Activated naive CD4-positive, alpha-beta T cell (primary cell): ENCODE results near the gene COMMD1.
"Not testable (repeated sequence)": the region's sequence is repeated elsewhere in the genome, so short reads cannot be mapped to it uniquely, and the experiment has no call there.

Experiments used
- DNase-seq, 4 experiments: peaks; one replicate each; lab custom pipeline; 2025; lab: John Stamatoyannopoulos, UW

The COMMD1 gene

DNA sequence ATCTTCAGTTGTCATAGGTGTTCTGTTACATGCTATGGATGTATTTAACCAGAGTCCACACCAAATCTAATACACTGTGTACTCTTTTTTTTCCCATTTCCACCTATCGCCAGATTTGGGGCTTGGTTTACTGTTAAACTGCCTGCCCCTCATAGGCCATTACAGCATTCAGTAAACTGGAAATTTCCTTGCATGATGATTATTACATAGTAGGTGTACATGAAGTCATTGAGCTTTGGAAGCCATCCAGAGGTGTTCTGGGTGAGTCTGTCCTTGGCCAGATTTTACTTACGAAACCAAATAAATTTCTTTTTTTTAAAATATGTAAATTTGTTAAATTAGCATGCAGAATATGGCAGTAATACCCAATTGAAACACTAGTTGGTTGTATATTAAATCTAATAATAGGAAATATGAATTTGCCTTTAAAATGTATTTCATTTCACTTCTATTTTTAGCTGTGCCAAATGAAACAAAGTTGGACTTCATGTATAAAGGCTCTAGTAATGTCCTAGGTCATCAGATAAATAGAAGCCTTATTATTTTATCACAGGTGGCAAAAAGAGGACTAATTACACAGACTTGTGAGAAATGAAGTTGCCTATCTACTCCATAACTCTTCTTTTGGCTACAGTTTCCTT, 60.7 kb downstream of the COMMD1 start:
- DNase-seq, result no peak

DNA sequence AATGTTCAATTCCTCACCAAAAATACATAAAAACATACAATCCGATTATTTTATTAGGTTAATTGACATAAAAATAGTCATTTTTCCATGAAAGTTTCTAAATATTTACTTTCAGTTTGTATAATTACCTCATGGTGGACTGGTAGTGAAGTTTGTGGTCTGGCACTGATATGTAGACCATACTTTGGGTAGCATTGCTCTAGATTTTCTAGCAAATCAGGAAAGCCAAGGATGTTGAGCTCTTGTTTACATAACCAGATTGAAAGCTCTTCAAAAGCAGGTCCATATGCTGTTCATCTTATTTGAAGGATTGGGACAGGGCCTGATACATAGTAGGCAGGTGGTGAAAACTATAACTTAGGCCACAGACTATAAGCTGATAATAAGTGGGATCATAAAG, 61.8 kb downstream of the COMMD1 start:
- DNase-seq, result no peak

DNA sequence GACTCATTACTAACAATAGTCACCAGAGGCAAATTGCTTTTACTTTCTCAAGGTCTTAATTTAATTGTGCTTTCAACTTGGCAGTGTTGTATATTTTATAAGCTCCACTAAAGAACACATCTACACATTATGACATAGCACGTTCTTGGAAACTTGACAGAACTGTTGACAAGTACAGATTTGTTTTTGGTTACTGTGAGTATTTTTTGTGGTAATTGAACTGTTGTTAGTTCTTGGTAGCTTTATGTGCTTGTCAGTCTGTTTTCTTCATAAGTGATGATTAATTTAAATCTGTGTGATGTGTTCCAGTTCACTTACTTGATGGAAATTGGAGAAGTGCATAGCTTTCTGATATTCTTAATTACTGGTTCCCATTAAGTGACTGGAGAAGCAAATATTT, 63.9 kb downstream of the COMMD1 start:
- no peak for DNase-seq

DNA sequence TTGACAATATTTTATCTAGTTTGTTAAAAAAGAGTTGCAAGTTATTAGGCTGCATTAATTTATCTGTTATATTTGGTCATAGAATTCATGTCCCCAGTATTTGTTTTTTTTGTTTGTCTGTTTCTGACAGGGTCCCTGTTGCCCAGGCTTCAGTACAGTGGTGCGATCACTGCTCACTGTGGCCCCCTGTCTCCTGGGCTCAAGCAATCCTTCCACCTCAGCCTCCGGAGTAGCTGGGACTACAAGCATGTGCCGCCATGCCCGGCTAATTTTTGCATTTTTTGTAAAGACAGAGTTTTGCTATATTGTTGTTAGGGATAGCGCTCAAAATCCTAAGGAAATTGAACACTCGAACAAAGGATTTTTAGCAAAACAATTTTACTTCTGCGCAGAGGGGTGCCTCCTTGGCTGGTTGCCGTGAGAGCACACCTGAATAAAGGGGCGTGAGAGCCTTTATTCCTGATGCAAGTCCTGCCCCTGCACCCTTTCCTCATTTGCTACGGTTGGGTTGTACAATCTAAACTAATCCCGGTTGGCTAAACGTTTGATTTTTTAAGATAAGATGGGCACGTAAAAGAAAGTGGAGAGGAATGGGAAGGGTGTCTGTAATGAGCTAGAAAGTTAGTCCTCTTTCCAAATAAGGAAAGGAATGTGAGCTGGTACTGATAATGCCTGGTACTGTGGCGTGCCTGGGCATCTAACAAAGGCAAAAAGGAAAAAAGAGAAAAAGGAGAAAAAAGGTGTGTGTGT, 65.5 kb downstream of the COMMD1 start:
- DNase-seq, result no peak

DNA sequence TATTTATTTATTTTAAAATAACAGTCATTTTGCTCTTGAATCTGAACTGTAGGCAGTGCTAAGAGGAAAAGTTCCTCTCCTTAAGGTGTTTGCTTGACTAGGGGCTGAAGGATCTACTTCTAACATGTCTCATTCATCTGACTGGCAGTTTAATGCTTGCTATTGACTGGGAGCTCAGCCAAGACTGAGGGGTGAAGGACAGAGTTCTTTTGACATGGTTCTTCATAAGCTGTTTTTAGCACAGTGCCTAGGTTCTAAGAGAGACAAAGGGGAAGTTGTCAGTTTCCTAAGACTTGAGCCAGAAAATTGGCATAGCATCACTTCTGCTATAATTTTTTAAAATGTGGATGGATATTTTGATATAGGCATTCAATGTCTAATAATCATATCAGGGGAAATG, 73.0 kb downstream of the COMMD1 start:
- no peak for DNase-seq

DNA sequence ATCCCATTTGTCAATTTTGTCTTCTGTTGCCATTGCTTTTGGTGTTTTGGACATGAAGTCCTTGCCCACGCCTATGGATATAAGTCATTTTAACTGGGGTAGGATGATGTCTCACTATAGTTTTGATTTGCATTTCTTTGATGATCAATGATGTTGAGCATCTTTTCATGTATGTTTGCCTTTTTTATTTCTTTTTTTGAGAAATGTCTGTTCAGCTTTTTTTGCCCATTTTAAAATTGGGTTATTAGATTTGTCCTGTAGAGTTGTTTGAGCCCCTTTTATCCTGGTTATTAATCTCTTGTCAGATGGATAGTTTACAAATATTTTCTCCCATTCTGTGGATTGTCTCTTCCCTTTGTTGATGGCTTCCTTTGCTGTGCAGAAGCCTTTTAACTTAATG, 75.3 kb downstream of the COMMD1 start:
- no peak for DNase-seq

DNA sequence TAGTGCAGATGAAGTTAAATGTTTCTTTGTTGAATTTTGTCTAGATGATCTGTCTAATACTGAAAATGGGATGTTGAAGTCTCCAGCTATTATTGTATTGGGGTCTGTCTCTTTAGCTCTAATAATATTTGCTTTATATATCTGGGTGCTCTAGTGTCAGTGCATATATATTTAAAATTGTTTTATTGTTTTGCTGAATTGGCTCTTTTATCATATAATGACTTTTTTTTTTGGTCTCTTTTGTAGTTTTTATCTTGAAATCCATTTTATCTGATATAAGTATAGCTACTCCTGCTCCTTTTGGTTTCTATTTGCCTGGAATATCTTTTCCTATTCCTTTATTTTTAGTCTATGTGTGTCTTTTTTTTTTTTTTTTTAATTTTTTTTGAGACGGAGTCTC, 79.2 kb downstream of the COMMD1 start:
- DNase-seq, result no peak

DNA sequence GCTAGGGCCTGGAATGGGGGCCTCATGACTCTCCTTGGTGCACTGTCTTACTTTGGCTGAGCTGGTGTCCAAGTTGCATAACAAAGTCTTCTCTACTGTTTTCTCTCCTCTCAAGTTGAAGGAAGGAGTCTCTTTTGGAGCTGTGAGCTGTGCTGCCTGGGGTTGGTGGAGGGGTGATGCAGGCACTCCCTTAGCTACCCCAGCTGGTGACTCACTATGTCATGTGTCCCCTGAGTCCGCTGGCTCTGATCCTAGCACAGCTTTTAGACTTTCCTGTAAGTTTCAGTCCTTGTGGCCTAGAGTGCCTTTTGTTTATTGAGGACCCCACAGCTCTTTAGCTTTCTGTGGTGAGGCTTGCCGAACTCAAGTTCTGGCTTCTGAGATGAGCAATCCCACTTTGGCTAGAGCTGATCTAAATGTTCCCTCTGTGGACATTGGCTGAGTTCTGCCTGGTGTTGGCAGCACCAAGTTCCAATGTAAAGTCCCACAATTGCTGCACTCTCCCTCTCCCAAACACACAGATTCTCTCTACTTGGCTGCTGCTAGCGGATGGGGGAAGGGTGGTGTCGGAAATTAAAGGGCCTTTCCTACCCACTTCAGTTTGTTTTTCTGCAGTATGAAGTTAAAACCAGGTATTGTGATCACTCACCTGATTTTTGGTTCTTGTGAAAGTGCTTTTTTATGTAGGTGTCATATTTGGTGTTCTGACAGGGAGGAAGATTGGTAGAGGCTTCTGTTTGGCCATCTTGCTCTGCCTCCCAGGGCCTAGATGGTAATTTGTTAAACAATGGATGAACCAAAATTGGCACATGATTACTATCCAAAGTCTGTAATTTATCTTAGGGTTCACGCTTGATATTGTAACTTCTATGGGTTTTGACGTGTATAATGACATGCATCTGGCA, 83.2 kb downstream of the COMMD1 start:
- DNase-seq, result no peak

DNA sequence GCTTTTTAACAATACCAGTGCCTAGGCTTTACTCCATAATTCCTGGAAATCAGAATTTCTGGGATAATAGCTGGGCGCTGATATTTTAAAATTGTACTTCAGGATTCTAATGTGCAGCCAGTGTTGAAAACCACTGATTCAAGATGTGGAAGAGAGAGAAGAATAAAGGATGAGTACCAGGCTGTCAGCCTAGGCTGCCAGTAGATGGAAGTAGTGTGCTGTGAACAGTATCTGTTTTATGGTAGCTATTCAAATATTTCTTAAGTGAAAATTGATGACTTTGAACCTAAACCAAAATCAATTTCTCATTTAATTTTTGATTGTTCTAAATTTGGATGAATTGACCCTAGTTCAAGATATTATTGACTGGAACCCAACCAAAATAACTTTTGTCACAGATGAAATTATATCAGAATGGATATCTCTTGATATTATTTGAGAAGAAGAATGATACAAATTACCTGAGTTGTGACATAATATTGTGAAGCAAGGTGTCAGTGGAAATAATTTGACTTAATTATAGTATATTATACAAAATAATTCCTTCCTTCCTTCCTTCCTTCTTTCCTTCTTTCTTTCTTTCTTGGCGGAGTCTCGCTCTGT, 88.0 kb downstream of the COMMD1 start:
- DNase-seq, result no peak

DNA sequence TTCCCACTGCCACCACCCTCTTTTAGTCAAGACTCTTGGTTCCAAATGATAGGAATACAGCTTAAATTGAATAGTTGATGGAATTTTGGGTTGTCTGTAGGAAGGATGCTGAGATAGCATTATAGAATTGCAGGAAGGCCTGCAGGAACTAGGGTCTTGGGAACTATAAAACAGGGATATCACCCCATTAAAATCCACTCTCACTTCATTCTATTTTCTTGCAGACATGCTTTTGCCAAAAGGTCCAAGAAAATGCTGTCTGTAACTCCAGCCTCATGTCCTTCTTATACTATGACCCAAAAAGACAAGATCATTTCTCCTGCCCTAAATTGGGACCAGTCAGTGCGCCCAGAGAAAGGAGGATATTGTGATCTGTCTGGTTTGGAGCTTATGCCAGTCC, 89.1 kb downstream of the COMMD1 start:
- no peak for DNase-seq

DNA sequence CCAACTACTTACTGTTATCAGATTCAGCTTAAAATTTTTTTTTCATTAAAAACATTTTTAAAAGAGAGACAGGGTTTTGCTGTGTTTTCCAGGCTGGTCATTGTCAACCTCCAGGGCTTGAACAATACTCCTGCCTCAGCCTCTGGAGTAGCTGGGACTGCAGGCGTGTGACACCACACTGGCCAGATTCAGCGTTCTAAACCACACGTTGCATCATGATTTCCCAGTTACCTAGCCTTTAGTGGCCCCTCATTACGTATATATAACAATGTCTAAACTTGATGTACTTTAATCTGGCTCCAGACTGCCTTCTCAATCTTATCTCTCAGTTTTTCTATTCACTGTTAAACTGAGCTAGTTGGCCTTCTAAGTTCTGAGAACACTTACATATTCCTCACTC, 89.6 kb downstream of the COMMD1 start:
- DNase-seq, result no peak

DNA sequence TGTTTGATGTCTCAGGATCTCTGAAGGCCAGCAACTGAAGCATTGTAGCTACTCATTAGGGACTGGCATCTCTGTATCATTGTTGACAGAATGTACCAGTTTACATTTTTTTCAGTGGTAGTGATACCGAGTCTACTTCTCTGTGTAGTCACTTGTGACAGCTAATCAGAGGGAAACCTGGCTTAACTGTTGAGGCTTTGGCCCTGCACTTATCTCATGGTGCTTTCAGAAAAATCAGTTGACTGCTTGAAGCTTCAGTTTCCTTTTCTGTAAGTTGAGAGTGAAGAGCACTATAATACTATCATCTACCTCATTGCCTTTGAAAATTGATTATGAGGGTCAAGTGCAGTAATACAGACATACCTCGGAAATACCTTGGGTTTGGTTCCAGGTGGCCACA, 90.0 kb downstream of the COMMD1 start:
- DNase-seq, result no peak

DNA sequence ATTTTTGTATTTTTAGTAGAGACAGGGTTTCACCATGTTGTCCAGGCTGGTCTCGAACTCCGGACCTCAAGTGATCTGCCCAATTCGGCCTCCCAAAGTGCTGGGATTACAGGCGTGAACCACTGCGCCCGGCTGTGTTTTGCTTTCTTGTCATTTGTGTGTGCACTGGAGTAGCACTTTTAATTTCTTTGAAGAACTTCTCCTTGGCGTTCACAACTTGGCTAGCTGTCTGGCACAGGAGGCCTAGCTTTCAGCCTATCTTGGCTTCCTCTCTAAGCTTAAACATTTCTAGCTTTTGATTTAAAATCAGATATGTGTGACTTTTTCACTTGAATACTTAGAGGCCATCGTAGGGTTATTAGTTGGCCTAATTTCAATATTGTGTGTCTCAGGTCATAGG, 93.0 kb downstream of the COMMD1 start:
- no peak for DNase-seq

DNA sequence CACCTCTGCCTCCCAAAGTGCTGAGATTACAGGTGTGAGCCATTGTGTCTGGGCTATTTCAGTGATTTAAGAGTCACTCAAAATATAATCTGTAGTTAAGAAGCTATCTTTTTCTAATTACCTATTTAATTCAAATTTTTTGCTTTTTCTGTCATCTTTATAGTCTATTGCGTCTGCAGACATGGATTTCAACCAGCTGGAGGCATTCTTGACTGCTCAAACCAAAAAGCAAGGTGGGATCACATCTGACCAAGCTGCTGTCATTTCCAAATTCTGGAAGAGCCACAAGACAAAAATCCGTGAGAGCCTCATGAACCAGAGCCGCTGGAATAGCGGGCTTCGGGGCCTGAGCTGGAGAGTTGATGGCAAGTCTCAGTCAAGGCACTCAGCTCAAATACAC, 95.1 kb downstream of the COMMD1 start:
- no peak for DNase-seq

DNA sequence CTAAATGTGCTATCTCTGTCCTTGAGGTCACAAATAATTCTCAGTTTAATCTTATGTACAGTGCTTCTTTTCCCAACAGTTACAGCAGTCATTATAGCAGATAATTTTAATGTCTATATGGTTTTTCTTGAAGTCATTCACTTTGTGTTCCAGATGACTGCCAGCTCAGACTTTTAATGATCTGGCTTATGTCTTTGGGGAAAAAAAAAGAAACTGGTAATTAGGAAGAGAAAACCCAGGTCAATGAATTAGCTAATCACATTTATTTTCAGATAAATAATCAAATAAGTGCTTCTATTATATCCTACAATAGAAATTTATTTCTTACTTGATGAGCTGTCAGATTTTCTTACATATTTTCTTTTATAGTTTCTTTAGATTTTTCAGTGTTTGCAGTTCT, 96.0 kb downstream of the COMMD1 start:
- no peak for DNase-seq

DNA sequence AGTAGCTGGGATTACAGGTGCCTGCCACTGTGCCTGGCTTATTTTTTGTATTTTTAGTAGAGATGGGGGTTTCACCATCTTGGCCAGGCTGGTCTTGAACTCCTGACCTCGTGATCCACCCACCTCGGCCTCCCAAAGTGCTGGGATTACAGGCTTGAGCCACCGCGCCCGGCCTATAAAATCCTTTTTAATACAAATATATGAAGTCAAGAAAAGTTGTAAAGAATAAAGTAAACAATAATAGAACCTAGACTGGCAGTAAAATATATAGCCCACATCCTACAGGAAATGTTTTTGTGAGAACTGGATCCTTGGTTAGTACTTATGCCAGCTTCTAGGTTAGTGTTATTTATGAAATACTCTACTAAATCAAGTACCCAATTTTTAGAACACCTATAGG, 99.0 kb downstream of the COMMD1 start:
- DNase-seq, result not testable (repeated sequence)

DNA sequence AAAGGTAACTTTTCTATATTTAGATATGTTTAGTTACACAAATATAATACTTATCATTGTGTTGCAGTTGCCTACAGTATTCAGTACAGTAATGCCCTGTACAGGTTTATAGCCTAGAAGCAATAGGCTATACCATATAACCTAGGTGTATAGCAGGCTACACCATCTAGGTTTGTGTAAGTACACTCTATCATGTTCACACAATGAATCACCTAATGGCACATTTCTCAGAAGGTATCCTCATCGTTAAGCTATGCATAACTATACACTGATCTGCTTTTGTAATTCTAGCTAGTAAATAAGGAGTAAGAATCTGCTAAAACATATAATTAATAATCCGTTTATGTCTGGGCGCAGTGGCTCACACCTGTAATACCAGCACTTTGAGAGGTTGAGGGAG, 102.1 kb downstream of the COMMD1 start:
- no peak for DNase-seq

DNA sequence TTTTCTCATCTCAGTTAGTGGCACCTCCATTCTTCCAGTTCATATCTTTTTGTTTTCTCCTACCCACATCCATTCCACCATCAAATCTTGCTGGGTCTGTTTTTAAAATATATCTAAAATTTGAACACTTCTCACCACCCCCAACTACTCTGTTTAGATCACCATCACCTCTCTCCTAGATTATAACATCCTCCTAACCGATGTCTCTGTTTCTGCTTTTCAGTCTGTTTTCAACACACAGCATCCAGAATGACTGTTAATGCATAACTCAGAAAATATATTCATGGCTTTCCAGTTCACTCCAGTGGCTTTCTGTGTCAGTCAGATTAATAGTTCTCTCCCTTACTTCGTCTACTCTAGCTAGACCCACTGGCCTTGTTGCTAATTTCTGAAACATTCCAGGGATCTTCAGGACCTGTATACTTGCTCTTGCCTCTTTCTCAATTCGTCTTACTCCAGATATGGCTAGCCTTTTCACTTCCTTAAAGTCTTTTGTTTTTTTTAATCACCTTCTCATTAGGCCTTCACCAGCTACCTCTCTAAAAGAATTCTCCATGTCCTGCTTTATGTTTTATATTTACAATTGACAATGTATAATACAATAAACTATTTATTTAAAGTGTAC, 105.3 kb downstream of the COMMD1 start:
- no peak for DNase-seq

DNA sequence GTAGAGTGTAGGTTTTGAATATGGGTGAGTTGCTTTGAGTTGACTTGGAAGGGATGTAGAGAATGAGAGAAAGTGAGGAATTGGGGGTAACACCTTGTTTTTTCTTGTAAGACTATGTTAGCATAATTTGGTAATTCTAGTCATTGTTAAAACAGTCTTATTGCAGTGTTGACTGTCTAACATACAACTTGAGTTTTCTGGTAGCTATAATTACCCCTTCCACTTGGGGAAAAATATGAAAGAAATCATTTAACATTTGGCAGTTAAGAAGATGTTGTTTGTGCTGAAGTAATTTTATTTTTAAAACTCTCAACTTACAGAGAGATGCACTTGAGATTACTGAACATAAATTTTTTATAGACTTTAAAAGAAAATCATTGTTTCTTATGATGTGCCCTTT, 108.2 kb downstream of the COMMD1 start:
- DNase-seq, result no peak

DNA sequence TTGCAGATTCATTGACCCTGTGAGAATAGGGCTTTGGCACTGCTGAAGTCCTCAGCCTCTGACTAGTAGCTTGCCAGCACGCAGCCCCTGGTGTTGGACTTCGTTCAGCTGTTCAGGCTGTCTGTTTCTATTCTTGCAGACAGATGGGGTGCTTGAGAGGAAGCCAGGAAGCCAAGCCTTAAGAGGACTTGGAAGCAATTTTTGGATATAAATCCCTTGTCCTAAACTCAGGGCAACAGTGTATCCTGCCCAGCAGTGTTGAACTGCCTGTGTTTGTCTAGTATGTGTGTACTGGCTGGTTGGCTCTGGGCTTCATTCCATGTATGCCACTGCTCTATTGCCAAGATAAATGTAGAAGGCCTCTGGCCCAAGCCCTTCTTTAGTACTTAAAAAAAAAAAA, 108.6 kb downstream of the COMMD1 start:
- no peak for DNase-seq

DNA sequence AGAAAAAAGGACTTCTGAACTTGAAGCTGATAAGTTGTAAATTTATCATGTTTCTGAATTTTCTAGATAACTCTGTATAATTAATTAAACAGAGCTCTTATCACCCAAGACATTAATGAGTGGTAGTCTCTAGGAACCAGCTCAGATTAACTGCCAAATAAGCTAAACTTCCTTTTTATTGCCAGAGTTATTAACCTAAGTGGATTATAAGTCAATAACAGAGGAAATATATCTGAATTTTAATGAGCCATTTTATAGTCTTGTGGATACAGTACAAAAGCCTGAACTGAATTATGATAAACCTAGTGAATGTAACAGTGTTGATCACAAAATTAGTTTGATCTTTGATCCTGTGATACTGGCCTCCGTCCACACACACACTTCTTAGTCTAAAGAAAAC, 111.5 kb downstream of the COMMD1 start:
- no peak for DNase-seq

DNA sequence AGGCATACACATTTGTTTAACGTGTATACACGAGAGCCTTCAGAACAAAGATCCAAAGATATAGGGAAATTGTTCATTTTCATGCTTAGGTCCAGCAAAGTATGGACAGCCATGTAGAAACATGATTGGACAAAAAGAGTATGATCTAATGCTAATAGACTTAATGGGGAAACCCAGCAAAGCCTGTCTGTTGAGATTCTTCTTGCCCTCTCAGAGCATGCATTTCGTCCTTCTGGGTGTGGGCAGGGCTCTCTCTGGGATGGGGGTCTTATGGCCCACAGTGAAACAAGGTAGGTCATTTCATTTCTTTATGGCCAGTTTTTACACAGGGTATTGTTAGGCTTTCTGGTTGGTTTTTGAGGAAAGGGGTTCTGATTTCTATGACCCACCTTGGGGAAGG, 124.4 kb downstream of the COMMD1 start:
- DNase-seq, result no peak
